SIG-M5 treated with dmso at 0.1 percent for 504 hours (cell line): ENCODE measurements around the gene ARHGAP9.
A peak's percentile ranks its signal among the peaks of the same experiment; 100 is the strongest.
"Not testable (repeated sequence)": the region's sequence is repeated elsewhere in the genome, so short reads cannot be mapped to it uniquely, and the experiment has no call there.

ENCODE experiments used
- DNase-seq: peaks from one replicate; lab custom pipeline; 2025; ENCODE audit not compliant: unreplicated experiment; lab: John Stamatoyannopoulos, UW

ARHGAP9 gene

DNA sequence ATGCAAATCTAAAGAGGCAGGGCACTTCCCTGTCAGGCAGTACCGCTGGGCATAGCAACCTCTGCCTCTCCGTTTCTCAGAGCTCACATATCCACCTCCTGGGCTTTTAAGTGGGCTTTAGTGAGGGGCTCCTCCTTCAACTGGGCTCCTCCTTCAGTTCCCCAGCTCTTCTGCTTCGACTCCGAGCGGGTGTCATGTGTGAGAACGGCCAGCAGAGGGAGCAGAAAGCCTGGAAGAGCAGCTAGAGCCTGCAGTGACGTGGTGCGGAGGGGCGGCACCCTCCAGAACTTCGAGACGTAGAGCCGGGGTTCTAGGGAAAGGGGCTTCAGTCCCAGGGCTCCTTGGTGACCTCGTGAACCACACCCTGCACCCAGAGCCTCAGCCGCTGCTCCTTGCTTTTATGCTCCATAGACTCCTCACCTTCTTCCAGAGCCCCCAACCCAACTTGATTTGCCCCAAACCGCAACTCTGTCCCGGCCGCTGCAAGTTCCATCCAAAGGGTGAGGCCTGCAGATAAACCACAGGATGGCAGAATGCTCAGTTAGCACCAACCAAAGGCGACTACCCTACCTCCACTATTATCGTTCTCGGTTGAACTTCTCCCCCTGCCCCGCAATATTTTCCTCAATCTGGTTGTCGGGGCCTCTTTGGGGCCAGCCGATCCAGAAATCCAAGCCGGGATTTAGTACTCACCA, 20.5 kb downstream of the ARHGAP9 start:
- peak; percentile 97 for DNase-seq

DNA sequence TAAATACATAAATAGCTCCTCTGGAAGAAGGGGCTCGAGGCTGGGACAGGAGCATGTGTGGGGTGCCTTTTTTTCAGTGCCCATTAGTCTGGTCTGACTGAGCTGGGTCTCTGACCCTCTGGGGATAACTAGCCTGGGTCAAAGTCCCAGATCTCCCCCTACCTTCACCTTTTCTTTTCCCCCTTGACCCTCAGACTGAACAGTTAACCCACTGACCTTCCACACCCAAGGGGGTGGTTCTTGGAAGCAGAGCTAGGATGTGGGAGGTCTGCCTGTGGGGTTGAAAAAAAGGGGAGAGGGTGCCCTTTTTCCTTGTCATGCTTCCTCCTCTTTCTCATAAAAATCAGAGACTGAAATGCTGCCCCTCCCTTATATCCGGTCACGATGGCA, 21.0 kb downstream of the ARHGAP9 start:
- DNase-seq = no peak

DNA sequence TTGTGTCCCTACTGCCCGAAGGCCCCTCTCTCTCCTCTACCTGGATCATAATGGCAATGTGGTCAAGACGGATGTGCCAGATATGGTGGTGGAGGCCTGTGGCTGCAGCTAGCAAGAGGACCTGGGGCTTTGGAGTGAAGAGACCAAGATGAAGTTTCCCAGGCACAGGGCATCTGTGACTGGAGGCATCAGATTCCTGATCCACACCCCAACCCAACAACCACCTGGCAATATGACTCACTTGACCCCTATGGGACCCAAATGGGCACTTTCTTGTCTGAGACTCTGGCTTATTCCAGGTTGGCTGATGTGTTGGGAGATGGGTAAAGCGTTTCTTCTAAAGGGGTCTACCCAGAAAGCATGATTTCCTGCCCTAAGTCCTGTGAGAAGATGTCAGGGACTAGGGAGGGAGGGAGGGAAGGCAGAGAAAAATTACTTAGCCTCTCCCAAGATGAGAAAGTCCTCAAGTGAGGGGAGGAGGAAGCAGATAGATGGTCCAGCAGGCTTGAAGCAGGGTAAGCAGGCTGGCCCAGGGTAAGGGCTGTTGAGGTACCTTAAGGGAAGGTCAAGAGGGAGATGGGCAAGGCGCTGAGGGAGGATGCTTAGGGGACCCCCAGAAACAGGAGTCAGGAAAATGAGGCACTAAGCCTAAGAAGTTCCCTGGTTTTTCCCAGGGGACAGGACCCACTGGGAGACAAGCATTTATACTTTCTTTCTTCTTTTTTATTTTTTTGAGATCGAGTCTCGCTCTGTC, 22.8 kb downstream of the ARHGAP9 start:
- DNase-seq = no peak

DNA sequence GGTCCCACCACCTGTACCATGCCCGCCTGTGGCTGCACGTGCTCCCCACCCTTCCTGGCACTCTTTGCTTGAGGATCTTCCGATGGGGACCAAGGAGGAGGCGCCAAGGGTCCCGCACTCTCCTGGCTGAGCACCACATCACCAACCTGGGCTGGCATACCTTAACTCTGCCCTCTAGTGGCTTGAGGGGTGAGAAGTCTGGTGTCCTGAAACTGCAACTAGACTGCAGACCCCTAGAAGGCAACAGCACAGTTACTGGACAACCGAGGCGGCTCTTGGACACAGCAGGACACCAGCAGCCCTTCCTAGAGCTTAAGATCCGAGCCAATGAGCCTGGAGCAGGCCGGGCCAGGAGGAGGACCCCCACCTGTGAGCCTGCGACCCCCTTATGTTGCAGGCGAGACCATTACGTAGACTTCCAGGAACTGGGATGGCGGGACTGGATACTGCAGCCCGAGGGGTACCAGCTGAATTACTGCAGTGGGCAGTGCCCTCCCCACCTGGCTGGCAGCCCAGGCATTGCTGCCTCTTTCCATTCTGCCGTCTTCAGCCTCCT, 23.4 kb downstream of the ARHGAP9 start:
- DNase-seq = peak; percentile 69

DNA sequence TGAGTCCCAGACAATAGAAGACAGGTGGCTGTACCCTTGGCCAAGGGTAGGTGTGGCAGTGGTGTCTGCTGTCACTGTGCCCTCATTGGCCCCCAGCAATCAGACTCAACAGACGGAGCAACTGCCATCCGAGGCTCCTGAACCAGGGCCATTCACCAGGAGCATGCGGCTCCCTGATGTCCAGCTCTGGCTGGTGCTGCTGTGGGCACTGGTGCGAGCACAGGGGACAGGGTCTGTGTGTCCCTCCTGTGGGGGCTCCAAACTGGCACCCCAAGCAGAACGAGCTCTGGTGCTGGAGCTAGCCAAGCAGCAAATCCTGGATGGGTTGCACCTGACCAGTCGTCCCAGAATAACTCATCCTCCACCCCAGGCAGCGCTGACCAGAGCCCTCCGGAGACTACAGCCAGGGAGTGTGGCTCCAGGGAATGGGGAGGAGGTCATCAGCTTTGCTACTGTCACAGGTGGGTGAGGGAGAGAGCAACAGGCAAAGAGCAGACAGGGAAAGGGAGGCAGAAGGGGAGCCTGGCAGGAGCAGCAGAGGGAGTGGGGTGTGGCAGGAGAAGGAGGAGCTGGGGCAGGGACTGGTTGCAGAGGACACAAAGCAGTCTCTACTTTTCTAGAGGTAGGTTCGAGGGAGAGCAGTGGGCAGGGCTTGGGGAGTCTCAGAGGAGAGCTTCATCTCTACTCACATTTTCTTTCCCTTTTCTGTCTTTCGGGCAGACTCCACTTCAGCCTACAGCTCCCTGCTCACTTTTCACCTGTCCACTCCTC, 24.1 kb downstream of the ARHGAP9 start:
- DNase-seq = no peak

DNA sequence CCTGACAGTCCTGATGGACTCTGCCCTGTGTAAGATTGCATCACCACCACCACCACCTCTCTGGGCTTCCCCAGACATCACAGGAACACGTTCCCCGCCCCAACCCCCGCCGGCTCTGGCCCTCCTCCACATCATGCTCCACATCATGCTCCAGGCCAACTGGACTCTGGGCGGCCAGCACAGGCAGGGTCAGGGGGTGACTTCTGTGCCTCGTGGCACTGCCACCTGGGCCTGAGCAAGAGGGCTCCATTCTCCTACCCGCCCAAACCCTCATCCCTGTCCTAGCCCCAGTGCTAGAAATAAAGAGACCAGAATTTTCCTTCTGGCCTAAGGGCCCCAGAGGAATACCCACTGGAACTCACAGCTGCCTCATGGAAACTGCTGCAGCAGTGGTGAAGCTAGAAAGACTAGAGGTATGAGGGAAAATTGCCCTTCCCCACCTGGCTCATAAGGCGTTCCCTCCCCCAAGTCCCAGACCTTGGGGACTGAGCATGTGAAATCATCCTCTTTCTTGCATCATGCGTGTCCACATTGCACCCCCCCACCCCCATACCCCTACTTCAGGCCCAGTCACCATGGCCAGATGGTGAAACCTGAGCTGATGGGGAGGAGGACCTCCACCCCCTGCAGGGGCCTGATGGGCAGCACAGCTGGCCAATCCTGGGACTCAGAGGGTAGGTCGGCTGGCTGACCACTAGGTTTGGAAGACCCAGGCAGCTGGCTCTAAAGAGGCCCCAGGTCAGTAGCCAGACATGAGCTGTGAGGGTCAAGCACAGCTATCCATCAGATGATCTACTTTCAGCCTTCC, 24.9 kb downstream of the ARHGAP9 start, which contains the start of gene INHBE:
Gene INHBE (plus strand): TSS at position 742 of the 808 bp plus-strand sequence. CDS start 230 bp downstream, outside the sequence.
- DNase-seq = no peak

DNA sequence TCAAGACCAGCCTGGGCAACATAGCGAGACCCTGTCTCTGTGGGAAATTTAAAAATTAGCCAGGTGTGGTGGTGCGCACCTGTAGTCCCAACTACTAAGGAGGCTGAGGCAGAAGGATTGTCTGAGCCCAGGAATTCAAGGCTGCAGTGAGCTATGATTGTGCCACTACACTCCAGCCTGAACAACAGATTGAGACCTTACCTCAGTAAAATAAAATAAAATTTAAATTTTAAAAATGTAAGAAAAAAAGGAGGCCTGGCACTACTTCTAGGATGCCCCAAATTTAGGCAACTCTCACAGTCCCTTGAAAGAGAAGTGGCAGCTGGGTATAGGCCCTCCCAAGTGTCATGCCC, 25.5 kb downstream of the ARHGAP9 start:
- no peak for DNase-seq

DNA sequence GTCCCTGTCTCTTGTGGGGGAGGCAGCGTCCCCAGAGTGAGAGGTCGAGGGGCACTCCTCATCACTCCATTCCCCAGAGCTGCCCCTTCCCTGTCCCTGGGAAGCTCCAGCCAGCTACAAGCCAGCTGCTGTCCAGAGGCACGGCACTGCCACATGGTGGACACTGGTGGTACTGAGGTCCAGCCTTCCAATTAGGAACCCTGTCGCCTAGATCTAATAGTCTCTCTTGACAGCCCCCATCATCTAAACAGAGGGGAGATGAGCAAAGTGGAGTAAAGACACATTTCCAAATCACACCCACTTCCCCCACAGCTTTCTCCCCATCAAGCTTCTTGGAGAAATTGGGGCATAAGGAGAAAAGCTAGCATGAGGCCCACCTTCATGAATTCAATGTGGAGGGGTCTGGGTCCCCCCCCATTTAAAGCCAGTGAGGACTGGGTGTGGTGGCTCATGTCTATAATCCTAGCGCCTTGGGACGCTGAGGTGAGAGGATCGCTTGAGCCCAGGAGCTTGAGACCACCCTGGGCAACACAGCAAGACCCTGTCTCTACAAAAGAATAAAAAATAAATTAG, 26.6 kb downstream of the ARHGAP9 start:
- peak; percentile 65 for DNase-seq

DNA sequence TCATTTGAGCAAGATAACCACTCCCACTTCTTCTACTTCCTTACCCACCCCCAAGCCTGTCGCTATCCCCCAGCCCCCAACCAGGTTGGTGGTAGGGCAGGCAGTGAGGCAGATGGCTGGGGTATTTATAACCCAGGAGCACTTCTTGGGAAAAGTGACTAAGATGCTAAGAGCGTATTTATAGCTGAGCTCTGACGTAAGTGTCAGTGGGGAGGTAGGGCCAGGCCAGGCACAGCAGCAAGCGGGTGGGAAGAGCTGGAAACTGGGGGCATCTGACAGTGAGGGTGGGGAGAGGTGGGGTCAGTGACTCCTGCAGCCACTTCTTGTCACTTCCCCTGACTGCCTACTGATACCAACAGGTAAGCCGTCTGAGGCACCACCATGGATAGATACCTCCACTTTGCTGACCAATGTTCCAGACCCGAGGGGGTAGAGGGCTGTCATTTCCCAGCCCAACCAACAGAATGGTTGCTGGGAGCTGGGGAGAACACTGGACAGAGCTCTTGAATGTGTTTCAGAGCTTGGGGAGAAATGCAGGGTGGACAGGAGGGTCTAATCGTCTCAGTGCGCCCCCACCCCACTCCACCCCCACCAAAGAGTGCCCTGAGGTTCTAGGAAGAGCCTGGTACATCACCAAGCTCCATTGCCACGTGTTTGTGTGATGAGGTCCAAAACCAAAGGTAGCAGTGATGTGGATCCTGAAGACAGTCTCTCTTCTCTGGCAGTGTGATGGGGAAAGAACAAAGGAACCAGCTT, 27.3 kb downstream of the ARHGAP9 start:
- peak; percentile 70 for DNase-seq

DNA sequence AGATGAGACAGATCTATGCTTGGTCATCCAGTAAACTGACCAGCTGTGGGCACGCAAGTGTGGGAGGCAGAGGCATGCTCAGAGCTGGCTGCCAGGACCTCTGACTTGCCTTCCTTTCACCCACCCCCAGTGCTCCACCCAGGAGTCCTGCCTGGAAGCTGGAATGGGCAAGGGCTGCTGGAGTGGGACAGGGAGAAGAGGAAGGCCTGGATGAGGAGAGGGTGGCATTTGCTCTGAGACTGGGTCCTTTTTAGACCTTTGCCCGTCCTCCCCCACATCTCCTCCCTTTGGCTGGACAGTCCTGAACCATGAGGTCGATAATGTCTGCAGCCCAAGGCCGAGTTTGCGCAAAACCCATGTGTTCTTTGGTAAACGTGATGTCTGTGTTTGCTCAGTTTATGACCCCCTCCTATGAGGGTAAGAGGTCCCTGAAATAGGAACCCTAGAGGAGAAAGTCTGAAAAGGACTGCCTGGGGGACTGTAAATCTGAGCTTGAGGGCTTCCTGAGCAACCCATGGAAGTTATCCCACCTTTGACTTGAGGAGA, 28.4 kb downstream of the ARHGAP9 start:
- DNase-seq = no peak

DNA sequence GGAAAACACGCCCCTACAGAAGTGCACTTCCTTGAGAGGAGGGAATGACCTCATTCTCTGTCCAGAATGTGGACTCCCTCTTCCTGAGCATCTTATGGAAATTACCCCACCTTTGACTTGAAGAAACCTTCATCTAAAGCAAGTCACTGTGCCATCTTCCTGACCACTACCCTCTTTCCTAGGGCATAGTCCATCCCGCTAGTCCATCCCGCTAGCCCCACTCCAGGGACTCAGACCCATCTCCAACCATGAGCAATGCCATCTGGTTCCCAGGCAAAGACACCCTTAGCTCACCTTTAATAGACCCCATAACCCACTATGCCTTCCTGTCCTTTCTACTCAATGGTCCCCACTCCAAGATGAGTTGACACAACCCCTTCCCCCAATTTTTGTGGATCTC, 29.6 kb downstream of the ARHGAP9 start:
- DNase-seq = no peak

DNA sequence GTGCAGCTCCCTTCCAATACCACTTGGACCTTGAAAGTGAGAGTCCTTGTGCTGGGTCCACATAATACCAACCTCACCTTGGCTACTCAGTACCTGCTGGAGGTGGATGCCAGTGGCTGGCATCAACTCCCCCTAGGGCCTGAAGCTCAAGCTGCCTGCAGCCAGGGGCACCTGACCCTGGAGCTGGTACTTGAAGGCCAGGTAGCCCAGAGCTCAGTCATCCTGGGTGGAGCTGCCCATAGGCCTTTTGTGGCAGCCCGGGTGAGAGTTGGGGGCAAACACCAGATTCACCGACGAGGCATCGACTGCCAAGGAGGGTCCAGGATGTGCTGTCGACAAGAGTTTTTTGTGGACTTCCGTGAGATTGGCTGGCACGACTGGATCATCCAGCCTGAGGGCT, 30.3 kb downstream of the ARHGAP9 start:
- DNase-seq = no peak

DNA sequence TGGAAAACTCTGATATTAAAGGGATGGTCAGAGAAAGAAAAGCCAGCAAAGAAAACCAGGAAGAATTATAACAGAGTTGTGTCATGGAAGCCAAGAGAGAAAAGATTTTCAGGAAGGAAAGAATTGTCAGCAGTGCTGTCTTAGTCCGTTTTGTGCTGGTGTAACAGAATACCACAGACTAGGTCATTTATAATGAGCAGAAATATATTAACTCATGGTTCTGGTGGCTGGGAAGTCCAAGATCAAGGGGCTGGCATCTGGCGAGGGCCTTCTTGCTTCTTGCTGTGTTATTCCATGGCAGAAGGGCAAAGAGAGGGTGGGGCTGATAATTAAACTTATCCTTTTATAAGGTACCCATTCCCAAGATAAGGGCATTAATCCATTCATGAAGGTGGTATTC, 31.0 kb downstream of the ARHGAP9 start:
- no peak for DNase-seq

DNA sequence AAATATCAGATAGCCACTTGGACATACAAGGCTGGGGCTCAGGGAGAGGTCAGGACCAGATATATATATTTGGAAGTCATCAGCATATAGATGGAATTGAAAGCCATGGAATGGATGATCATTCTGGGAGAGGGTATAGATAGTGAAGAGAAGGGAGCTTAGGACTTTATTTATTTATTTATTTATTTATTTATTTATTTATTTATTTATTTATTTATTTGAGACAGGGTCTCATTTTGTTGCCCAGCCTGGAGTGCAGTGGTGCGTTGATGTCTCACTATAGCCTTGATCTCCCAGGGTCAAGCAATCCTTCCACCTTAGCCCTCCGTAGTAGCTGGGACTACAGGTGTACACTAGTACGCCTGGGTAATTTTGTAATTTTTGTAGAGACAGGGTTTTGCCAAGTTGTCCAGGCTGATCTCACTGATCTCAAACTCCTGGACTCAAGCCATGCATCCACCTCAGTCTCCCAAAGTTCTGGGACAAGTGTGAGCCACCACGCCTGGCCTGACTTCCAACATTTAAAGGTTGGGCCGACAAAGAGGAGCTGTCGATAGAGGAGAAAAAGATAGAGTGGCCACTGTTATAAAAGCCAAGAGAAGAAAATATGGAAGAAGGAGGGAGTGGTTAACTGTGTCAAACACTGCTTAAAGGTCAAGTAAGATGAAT, 33.2 kb downstream of the ARHGAP9 start:
- DNase-seq = no peak

DNA sequence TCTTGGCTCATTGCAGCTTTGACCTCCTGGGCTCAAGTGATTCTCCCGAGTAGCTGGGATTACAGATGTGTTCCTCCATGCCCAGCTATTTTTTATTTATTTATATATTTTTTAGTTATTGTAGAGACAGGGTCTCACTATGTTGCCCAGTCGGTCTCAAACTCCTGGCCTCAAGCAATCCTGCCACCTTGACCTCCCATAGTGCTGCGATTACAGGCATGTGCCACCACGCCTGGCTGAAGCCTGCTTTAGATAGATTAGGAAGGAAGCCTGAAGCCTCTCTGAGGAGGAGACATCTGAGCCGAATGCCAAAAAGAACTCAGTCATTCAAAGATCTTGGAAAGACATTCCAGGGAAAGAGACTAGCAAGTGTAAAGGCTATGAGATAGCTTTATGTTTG, 34.9 kb downstream of the ARHGAP9 start:
- no peak for DNase-seq

DNA sequence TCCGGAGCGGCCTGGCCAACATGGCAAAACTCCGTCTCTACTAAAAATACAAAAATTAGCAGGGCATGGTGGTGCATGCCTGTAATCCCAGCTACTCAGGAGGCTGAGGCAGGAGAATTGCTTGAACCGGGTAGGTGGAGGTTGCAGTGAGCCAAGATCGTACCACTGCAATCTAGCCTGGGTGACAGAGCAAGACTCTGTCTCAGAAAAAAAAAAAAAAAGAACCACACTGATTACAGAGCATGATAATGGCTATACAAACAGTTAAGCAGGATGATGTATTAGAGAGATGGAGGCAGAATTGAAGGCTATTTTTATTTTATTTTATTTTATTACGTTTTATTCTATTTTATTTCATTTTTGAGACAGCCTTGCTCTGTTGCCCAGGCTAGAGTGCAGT, 35.3 kb downstream of the ARHGAP9 start:
- DNase-seq = not testable (repeated sequence)

DNA sequence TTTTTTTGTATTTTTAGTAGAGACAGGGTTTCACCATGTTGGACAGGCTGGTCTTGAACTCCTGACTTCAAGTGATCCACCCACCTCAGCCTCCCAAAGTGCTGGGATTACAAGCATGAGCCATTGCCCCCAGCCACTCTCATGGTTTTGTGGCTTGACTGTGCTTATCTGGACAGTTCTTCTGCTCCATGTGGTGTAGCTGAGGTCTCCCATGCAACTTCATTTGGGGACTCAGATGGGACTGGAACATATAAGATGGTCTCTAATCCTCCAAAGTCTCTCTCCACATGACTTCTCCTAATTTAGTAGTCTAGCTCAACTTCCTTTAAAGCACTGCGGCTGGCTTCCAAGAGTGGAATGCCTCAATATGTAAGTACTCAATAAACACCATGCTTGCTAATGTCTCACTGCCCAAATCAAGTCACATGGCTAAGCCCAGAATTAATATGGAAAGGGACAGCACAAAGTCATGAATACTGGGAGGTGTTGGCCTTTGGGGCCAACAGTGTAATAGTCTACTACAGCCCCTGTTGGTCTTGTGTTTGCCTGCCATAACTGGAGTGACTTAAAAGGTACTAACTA, 37.7 kb downstream of the ARHGAP9 start:
- no peak for DNase-seq

DNA sequence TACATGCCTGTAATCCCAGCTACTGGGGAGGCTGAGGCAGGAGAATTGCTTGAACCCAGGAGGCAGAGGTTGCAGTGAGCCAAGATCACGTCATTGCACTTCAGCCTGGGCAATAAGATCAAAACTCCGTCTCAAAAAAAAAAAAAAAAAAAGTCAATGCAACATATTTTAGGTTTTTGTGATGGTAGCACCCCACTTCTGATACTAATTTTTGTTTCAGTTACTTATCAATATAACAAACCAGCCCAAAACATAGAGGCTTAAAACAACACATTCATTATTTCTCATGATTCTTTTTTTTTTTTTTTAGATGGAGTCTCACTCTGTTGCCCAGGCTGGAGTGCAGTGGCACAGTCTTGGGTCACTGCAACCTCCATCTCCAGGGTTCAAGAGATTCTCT, 38.3 kb downstream of the ARHGAP9 start:
- not testable (repeated sequence) for DNase-seq
